GM19238 (cell line): ENCODE data around the gene MRPL10.
A peak's percentile ranks its signal among the peaks of the same experiment; 100 is the strongest.

Experiments
- DNase-seq: peaks from one replicate; pipeline ENCODE4 v3.0.0; 2011; ENCODE audit warnings: low spot score; ENCODE audit not compliant: insufficient read length

The MRPL10 gene

DNA sequence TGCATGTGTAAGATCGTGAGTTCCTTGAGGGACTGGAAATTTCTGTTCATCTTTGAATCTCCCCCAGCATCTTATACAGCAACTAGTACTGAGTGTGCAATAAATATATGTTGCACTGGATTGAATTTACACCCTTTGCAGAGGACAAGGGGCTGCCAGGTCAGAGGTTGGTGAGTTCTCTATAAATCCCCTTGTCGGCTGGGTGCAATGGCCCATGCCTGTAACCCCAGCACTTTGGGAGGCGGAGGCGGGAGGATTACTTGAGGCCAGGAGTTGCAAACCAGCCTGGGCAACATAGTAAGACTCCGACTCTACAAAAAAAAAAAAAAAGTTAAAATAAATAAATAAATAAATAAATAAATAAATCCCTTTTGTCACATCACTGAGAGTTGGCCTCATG is 29.0 kb upstream of the MRPL10 start:
- DNase-seq = no peak

DNA sequence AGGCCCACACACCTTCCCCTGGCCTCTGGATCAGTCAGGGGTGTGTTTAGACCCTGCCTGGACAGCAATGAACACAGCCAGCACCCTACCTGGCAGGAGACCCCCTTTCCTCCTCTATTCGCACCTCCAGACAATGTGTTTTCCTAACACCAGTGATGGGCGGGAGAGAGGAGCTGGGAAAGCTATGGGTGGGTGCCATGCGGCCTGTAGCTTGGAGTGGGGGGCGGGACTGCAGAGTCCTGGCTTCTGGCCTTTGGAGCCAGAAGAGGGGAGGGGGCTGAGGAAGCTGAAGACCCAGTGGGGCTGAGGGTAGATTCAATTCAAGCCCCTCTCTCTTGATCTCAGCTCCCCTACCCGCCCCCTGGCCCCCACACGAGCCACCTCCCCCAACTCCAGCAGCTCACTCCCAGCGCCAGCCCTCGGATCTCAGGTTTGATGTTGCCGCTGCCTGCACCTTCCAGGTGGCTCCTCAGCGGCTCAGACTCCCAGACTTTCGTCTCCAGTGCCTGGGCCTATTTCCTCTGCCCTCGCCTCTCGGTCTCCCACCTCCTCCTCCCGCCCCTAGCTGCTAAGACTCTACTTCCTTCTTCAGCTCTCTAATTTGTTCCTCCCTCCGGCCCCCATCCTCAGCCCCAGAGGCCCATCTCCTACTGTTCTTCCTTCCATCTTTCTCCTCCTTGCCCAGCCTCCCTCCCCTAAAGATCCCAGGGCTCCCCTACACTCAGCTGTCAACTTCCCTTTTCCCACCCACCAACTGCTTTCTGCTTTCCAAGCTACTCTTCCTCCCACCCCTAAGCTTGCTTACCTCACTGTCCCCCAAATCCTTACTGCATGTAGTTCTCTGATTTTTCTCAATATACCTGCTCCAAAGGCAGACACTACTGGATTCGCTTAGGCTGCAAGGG is 26.5 kb upstream of the MRPL10 start:
- no peak for DNase-seq

DNA sequence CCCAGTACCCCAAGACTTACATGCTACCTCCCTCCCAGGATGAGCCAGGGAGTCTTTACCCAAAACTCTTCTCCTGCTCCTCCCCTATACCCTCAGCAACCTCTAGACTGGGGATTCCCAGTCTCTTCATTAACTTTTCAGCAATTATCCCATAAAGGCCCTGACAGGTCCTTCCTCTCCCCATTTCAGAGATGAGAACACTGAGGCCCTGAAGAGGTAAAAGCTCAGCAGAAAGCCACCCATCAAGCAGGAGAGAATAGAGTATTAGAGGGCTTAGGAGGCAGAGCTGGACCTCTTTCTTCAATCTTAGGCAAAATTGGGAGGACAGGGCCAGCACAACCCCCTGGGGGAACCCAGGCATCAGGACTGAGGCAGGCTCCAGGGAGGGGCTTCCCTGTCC is 25.5 kb upstream of the MRPL10 start:
- no peak for DNase-seq

- no peak for DNase-seq
Observed at GRCh38 chr17:47855737-47856136, 24.4 kb upstream of the MRPL10 start.

DNA sequence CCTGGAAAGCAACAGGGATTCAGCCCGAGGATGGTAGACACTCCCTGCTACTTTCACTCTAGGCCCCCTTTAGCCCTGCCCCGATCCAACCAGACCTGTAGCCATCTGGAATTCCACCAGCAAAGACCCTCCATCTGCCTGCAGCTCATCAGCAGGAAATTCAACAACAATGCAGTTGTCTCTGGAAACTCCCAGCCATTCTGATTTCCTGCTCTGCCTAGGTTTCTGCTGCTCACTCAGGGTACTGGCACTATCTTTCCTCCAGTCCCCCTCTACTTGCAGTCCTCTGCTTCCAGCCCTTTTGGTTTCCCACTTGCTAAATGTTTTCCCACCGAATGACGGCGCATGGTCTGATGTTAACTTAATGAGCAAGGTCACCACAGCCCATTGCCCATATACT is 22.3 kb upstream of the MRPL10 start:
- DNase-seq = no peak

- DNase-seq = no peak
Observed at GRCh38 chr17:47852113-47852949, 21.0 kb upstream of the MRPL10 start.

GRCh38 chr17:47851764-47852112 is 20.4 kb upstream of the MRPL10 start:
- DNase-seq = no peak

GRCh38 chr17:47850692-47851573 is 19.6 kb upstream of the MRPL10 start, which contains the start of gene SP6:
Gene SP6, minus strand, starts transcription at chr17:47851163. Its CDS starts 2,734 bp downstream, at chr17:47848429.
- DNase-seq = no peak

- DNase-seq = no peak
Observed at GRCh38 chr17:47850373-47850691, 19.0 kb upstream of the MRPL10 start.

DNA sequence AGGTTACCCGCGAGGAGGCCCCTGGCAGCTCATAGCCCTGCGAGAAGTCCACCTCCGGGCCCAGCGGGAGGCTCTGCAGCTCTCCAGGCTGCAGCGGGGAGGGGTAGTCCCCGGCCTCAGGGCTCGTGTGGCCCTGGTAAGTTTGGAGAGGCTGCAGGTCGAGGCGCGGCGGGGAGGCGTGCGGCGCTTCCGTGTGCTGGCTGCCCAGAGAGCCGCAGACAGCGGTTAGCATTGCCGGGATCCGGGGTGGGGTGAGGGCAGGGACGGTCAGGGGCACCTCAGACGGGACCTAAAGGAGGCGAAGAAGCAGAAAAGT is 16.8 kb upstream of the MRPL10 start:
- no peak for DNase-seq

DNA sequence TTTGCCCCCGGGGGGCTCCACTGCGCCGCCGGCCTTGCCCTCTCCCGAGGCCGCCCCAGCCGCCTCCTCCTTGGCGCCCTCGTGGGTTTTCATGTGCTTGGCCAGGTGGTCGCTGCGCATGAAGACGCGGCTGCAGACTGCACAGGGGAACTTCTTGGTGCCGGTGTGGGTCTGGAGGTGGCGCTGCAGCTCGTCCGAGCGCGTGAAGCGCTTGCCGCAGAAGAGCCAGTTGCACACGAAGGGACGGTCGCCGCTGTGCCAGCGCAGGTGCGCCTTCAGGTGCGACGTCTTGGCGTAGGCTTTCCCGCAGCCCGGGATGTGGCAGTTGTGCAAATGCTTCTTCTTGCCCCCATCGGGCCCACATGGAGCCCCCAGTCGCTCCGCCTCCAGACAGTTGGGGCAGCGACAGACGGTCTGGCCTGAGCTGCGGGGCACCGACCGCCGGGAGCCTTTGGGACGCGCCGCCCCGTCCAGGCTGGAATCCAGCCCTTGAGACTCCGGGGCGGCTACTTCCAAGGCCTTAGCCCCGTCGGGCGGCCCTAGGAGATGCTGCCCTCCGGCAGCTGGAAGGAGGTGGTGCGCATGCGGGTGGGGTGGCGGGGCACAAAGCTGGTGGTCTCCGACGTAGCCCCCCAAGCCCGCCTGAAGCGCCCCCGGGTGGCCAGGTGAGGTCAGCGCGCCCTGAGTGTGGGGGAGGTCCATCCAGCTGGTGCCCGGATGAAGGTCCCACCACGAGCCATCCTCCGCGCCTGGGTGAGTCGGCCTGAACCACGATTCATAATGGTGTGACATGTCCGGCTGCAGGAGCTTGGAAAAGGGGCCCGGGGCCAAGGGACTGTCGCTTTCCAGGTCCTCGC is 16.2 kb upstream of the MRPL10 start:
- DNase-seq = no peak

DNA sequence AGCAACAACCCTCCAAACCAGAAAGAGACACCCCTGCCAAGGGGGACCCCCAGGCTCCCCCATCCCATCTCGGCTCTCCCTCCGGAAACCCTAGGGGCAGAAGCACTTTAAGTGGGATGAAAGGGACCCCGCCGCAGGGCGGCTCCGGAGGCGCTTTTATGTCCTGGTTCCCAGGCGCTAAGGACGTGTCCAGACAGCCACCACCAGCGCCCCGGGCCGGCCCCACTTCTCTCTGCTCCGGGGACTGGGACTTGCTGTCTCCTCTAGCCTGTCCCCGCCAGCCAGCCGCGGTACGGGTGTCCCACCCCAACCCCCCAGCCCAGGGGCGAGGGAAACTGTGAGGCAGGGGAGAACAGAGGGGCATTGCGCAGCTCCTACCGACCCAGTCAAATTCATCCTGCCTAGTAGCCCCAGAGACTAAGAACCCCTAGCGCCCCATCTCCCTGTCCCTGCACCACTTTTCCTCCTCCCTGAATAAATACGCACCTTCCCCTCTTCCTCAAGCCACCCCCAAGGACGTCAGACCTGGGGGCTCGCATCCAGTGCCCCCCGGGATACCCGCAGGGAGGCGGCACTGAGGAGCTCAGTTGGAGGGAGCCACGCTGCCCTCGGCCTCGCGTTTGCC is 15.5 kb upstream of the MRPL10 start:
- DNase-seq = no peak

GRCh38 chr17:47845716-47846075 is 14.4 kb upstream of the MRPL10 start:
- DNase-seq = no peak

DNA sequence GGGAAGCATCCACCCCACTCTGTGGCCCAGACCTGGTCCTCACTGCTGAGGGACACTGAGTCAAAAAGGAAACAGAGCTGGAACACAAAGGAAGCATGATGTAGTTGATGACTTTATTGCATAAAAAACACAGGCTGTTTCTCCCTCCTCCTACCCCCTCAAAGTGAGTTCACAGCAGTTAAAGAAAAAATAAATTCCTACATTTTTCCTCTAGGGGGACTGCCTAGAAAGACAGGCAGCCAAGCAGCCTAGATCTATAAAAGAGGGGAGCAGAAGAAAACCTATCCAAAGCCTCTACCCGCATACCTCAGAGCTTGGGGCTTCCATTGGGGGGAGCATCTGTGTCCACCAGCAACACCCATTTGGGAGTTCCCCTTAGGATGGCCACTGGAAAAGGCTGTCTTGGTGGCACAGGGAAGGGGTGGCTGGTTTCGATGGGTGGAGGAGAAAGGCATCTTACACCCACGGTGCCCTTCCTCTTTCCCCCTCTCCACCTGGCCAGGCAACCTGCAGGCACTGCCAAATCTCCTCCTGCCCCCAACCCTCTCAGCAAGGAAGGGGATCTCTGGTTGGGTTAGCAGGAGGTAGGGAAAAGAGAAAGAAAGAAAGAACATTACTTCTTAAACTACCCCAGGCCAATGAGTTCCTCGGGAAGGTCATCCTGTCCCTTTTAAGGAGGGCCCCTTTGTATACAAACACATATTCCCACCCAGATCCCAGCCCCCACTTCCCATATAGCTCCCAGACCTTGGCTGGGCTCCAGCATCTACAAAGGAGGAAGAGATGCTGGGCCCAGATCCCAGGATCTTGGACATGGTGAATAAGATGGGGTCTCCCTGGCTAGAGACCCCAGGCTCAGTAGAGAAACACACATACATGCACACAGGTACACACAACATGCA is 13.7 kb upstream of the MRPL10 start:
- no peak for DNase-seq

DNA sequence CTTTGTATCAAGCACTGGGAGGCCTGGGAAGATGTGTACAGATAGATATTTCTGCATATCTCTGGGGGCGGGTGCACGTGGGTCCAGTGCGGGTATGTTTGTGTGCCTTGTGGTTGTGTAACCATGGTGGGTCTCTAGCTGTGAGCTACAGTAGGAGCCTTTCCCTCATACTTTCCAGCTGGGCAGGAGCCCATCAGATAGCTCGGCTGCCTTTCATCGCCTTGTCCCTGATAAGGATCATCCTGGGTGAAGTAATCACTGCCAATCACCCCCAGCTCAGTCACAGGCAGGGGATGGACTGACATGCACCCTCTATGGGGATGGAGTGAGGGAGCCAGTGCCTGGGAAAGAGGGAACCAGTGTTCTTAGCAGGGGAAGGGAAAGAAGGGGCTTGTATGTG is 12.9 kb upstream of the MRPL10 start:
- DNase-seq = no peak

- no peak for DNase-seq
Observed at GRCh38 chr17:47843391-47843730, 12.0 kb upstream of the MRPL10 start.

DNA sequence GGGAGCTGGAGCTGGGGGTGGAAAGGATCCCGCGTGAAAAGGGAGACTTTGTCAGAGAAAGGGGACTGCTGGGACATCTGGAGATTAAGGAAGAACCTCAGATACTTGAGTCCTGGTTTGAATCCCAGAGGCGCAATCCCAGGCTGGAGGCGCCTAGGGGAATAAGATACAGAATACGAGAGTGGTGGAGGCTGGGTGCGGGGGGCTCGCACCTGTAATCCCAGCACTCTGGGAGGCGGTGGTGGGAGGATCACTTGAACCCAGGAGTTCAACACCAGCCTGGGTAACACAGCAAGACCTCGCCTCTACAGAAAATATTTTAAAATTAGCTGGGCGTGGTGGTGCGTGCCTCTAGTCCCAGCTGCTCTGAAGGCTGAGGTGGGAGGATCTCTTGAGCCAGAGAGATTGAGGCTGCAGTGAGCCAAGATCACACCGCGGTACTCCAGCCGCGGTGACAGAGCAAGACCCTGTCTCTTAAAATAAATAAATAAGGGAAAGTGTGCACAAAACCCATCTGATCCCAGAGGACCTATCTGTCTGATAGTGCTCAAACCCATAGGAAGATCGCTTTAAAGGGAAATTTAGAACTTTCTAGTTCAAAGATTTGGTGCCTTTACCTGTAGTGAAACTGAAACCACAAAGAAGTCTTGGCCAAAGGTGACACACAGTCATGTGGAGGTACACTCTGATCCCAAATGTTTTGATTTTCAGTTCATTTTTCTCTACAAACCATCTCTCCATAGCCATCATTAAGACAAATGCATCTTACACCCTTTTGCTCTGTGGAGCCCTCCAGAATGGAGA is 10.3 kb upstream of the MRPL10 start:
- no peak for DNase-seq

GRCh38 chr17:47840742-47841487 is 9.6 kb upstream of the MRPL10 start, which contains the start of gene SCRN2:
Gene SCRN2, minus strand, starts transcription at chr17:47841273. Its CDS starts 430 bp downstream, at chr17:47840843.
- peak; percentile 92 for DNase-seq
